T-cell (primary cell): Measurements from ENCODE around the gene ASIC3. TPM values are rescaled to one million over a fixed set of nuclear protein-coding genes. Genes with fewer than 3 reads are reported as not detected.

Experiments
- ATAC-seq, 4 experiments: fragments of 200-7000 bp in 3 of 4; fragments of 150-1000 bp in 1 of 4; cut with Tn5 transposase; replicated peaks in 1 of 4; 1 replicate in 3 of 4; 2 replicates in 1 of 4; pipeline ENCODE4 v1.10.0; 2021; ENCODE audit warnings: moderate library complexity in 3 of 4, mild to moderate bottlenecking in 2 of 4, moderate number of reproducible peaks in 1 of 4
- CTCF ChIA-PET, 2 donors: fragments of 300-600 bp; sonication (Branson Sonifier 250); formaldehyde crosslinking; loops; one replicate each; lab custom pipeline; 2022; ENCODE audit warnings: antibody characterized with exemption in 2 of 2; lab: Charles Lee
- POLR2A ChIA-PET, 2 donors: fragments of 300-600 bp; sonication (Branson Sonifier 250); formaldehyde crosslinking; loops; one replicate each; lab custom pipeline; 2022; ENCODE audit warnings: antibody characterized with exemption in 2 of 2; lab: Charles Lee
- DNase-seq, 35 experiments: peaks; one replicate each; pipeline versions ENCODE4 v3.0.0 to v3.0.0-alpha.2; 2013 to 2023
- H3K27ac ChIP-seq: one replicate; pipeline ENCODE4 v1.5.1; 2013; ENCODE audit warnings: low read length
- H3K27me3 ChIP-seq, 2 experiments: replicated peaks in 1 of 2; 1 replicate in 1 of 2; 2 replicates in 1 of 2; pipeline versions ENCODE4 v1.6.1 to v1.7.0; 2013; ENCODE audit warnings: low read length in 1 of 2, mixed read lengths in 1 of 2; ENCODE audit not compliant: control insufficient read depth in 2 of 2, insufficient read depth in 2 of 2; ENCODE audit errors: extremely low read depth in 1 of 2
- H3K36me3 ChIP-seq, 2 donors: 1 replicate in 1 of 2; 2 replicates in 1 of 2; pipeline versions ENCODE4 v1.6.1 to v1.7.0; 2013; ENCODE audit warnings: low read length in 1 of 2; ENCODE audit not compliant: control insufficient read depth in 2 of 2, insufficient read depth in 1 of 2; ENCODE audit errors: extremely low read depth in 1 of 2
- H3K4me1 ChIP-seq, 2 experiments: 1 replicate in 1 of 2; 2 replicates in 1 of 2; pipeline versions ENCODE4 v1.6.1 to v1.7.0; 2013; ENCODE audit warnings: low read length in 2 of 2, mixed read lengths in 1 of 2; ENCODE audit not compliant: insufficient read depth in 2 of 2, control insufficient read depth in 1 of 2; ENCODE audit errors: extremely low read depth in 1 of 2
- H3K4me3 ChIP-seq, 2 donors: 1 replicate in 1 of 2; 2 replicates in 1 of 2; pipeline versions ENCODE4 v1.5.1 to v1.7.0; 2013; ENCODE audit warnings: mild to moderate bottlenecking in 2 of 2, low read length in 1 of 2, moderate library complexity in 1 of 2; ENCODE audit not compliant: control insufficient read depth in 1 of 2; ENCODE audit errors: extremely low read depth in 1 of 2
- H3K9me3 ChIP-seq: 2 replicates; pipeline ENCODE4 v1.7.0; 2013
- H3K27ac Mint-ChIP-seq, 2 donors: one replicate each; pipeline ENCODE4 v1.8.0; 2020 to 2021; ENCODE audit warnings: mild to moderate bottlenecking in 2 of 2, mixed read lengths in 2 of 2
- H3K27me3 Mint-ChIP-seq, 2 donors: one replicate each; pipeline ENCODE4 v1.8.0; 2021 to 2022; ENCODE audit warnings: mixed read lengths in 2 of 2
- H3K36me3 Mint-ChIP-seq: one replicate; pipeline ENCODE4 v1.8.0; 2021; ENCODE audit warnings: mixed read lengths
- H3K4me1 Mint-ChIP-seq, 3 donors: one replicate each; pipeline ENCODE4 v1.8.0; 2020 to 2022; ENCODE audit warnings: mixed read lengths in 3 of 3, mild to moderate bottlenecking in 1 of 3
- H3K4me3 Mint-ChIP-seq, 3 donors: one replicate each; pipeline ENCODE4 v1.8.0; 2020 to 2022; ENCODE audit warnings: mild to moderate bottlenecking in 3 of 3, mixed read lengths in 3 of 3, moderate library complexity in 3 of 3
- H3K9me3 Mint-ChIP-seq, 3 donors: one replicate each; pipeline ENCODE4 v1.8.0; 2020 to 2022; ENCODE audit warnings: mixed read lengths in 3 of 3
- WGBS: methylation state at CpG from one replicate; pipeline ENCODE4 v1.1.5; 2013; ENCODE audit warnings: missing lambda C conversion rate; ENCODE audit not compliant: insufficient coverage; 5-methylcytosine and 5-hydroxymethylcytosine counted together
- total RNA-seq, 35 experiments: library from RNA in 6 of 35; stranded (reverse) in 6 of 35; fragments of 120-200 nt in 1 of 35; gene quantifications; one replicate each; pipeline versions ENCODE4 v1.2.1 to v1.2.4 and lab custom pipeline; 2013 to 2026

Gene ASIC3
- total RNA-seq, 5 donors from 2014 or later (not counting 1 experiment from before 2014, with no cell fraction given): 9.8 to 16.0 (median 11.9) TPM

DNA sequence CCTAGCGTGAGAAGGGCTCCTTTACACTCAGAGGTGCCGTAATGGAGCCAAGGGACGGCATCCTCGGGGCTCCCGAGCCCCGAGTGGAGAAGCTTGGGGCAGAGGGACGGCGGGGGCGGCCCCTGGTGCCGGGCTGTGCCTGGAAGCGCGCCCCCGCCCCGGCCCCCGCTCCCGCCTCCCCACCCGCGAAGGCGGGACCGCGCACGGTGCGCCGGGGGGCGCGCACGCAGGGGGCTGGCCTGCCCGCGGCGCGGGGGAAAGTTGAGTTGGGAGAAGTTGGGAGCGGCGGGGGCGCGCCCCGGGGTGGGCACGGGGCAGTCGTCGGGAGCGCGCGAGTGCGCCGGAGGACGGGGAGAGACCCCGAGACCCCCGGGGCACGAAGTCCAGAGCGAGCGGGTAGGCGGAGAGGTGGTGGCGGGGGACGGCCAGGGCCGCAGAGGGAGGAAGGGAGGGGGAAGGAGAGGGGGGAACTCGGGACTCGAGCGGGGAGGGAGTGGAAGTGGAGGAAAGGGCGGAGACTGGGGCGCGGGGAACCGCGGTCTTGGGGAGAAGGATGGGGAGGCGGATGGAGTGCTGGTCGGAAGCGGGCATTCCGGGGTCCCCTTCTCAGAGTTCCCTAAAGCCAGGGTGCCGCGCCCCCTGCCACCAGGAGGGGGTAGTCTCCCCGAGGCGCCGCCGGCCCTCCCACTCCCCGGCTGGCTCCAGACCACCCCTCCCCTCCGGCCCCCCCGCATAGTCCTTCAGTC lies 11.2 kb downstream of the ASIC3 start, which contains the start of gene SLC4A2:
TSS of gene SLC4A2 (plus strand) at position 223 of the 746 bp plus-strand sequence. CDS start 2,399 bp downstream, outside the sequence.
- CTCF ChIA-PET: interaction anchor here in 1 of 2 donors (1.7 kb wide), 1 partner anchor 21 kb away, joined by 5 read pairs; the partner anchor contains the start of gene FASTK
- Histone ChIP-seq H3K27me3 (no peaks in the 10 kb centered on the region), H3K4me3 (peak within 1 kb of the TSS; percentile 77 to 85), H3K4me1 (peaks cover 26 to 51% of the 10 kb centered on the region in 2 experiments), H3K36me3 (peaks cover 0 to 6% of the 10 kb centered on the region in 2 donors), H3K27ac (peak within 1 kb of the TSS; percentile 94), H3K9me3 (no peaks in the 10 kb centered on the region)
- Mint-ChIP-seq H3K9me3 (no peaks in the 10 kb centered on the region), H3K27ac (peak within 1 kb of the TSS; percentile 95 to 96), H3K4me3 (peak within 1 kb of the TSS; percentile 90), H3K36me3 (peaks cover 2% of the 10 kb centered on the region), H3K27me3 (no peaks in the 10 kb centered on the region), H3K4me1 (peaks cover 32 to 43% (median 41%) of the 10 kb centered on the region in 3 donors)
- peak in 33 of 35 experiments; percentile 21 to 82 (median 54) for DNase-seq
- POLR2A ChIA-PET: no interaction called here
- ATAC-seq: peak in 3 of 4 experiments; percentile 12 to 21 (median 15)
- under 1% methylated on average over 52 of the region's 75 CpGs for WGBS

DNA sequence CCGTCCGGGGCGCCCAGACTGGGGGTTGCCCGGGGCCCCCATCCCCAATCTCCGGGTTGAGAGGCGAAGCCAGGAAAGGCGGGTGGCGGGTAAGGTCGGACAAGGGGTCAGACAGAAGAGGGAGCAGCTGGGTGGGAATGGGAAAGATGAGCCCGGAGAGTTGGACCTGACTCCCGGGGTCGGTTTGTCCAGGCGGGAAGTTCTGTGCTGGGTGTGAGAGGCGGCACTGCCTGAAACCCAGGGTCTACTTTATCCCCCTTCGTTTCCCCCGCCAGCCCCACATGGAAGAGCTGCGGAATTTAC lies 11.7 kb downstream of the ASIC3 start:
- Mint-ChIP-seq H3K9me3 (no peaks in the 10 kb centered on the region), H3K4me1 (peaks cover 32 to 43% (median 41%) of the 10 kb centered on the region in 3 donors), H3K4me3 (peak overlapping the region; percentile 82 to 90 (median 90)), H3K27ac (peak overlapping the region in 1 of 2 donors; percentile 39), H3K27me3 (no peaks in the 10 kb centered on the region), H3K36me3 (peaks cover under 1% of the 10 kb centered on the region)
- POLR2A ChIA-PET: no interaction called here
- Histone ChIP-seq H3K4me3 (peak overlapping the region; percentile 57 to 85), H3K27ac (peak overlapping the region; percentile 49), H3K36me3 (peaks cover 0 to 11% of the 10 kb centered on the region in 2 donors), H3K27me3 (no peaks in the 10 kb centered on the region), H3K9me3 (no peaks in the 10 kb centered on the region), H3K4me1 (peaks cover 26 to 51% of the 10 kb centered on the region in 2 experiments)
- 0% methylated on average over 3 of the region's 17 CpGs for WGBS
- CTCF ChIA-PET: no interaction called here
- ATAC-seq (no peak), DNase-seq (no peak)

- H3K4me3 Mint-ChIP-seq: peak overlapping the region; percentile 82 to 90 (median 90)
- H3K4me3 ChIP-seq: peak overlapping the region; percentile 57 to 85
- H3K9me3 ChIP-seq: no peaks in the 10 kb centered on the region
- H3K27ac Mint-ChIP-seq: peak overlapping the region; percentile 39 to 74
- CTCF ChIA-PET: interaction anchor here in 1 of 2 donors (0.6 kb wide), 1 partner anchor 9 kb away, joined by 3 read pairs; no protein-coding TSS in a partner anchor
- peak overlapping the region; percentile 49 for H3K27ac ChIP-seq
- H3K4me1 Mint-ChIP-seq: peaks cover 32 to 43% (median 41%) of the 10 kb centered on the region in 3 donors
- H3K36me3 Mint-ChIP-seq: peaks cover 6% of the 10 kb centered on the region
- DNase-seq: peak in 1 of 35 experiments; percentile 14
- H3K36me3 ChIP-seq: peaks cover 0 to 17% of the 10 kb centered on the region in 2 donors
- no peaks in the 10 kb centered on the region for H3K27me3 Mint-ChIP-seq
- ATAC-seq: no peak
- no peaks in the 10 kb centered on the region for H3K9me3 Mint-ChIP-seq
- no peaks in the 10 kb centered on the region for H3K27me3 ChIP-seq
- 54% methylated on average over 5 of the region's 21 CpGs for WGBS
- POLR2A ChIA-PET: no interaction called here
- H3K4me1 ChIP-seq: peaks cover 26 to 51% of the 10 kb centered on the region in 2 experiments
These were observed 12.3 kb downstream of the ASIC3 start for GRCh38 chr7:151060416-151061212.

DNA sequence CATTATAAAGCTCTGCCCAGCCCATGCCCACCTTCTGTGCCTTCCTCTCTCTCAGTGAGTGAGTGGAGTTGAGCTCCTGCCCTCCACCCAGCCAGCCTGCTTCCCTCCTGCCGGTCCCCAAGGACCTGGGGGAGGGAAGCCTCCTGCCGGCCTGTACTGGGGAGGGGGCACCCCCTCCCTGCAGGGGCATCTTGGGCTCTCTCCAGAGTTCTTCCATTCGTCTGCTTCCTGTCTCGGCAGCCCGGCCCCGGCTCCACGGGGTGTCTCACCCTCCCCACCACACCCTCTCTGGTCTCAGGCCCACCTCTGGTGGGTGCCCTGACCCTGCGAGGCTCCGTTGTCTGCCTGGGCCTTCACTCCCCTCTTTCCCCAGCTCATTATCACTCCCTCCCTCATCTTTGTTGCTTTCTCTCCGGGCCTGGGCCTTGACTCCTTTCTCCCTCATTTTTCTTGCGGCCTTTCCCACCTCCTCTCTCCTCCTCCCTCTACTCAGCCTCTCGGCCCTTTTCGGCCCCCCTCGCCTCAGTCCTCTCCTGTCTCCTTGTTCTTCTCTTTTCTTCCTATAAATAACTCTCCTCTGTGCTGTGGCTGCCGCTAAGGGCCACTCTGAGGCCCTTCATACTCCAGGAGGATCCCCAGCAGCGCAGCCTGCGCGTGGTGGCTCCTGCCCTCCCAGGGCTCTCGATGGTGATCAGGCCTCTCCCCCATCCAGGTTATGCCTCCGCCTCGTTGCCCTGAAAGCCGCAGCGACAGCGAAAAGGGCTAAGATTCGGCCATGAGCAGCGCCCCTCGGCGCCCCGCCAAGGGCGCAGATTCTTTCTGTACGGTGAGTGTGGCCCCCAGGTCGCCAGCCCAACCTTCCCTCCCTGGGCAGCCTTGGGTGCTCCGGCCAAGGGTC lies 13.1 kb downstream of the ASIC3 start:
- 93% methylated on average over 30 of the region's 33 CpGs for WGBS
- peak overlapping the region in 1 of 2 donors; percentile 55 for H3K27ac Mint-ChIP-seq
- H3K4me3 ChIP-seq: no peak overlapping the region
- ChIA-PET POLR2A (no interaction called here), CTCF (interaction anchor here in 1 of 2 donors (0.6 kb wide), 1 partner anchor 8 kb away, joined by 3 read pairs; no protein-coding TSS in a partner anchor)
- peaks cover 30 to 41% (median 40%) of the 10 kb centered on the region in 3 donors for H3K4me1 Mint-ChIP-seq
- peak overlapping the region; percentile 25 to 90 (median 47) for H3K4me3 Mint-ChIP-seq
- peaks cover under 1 to 21% of the 10 kb centered on the region in 2 donors for H3K36me3 ChIP-seq
- H3K27me3 ChIP-seq: no peaks in the 10 kb centered on the region
- peaks cover 6% of the 10 kb centered on the region for H3K36me3 Mint-ChIP-seq
- no peaks in the 10 kb centered on the region for H3K9me3 ChIP-seq
- DNase-seq (no peak), ATAC-seq (no peak)
- H3K4me1 ChIP-seq: peaks cover 26 to 51% of the 10 kb centered on the region in 2 experiments
- H3K27me3 Mint-ChIP-seq: no peaks in the 10 kb centered on the region
- H3K9me3 Mint-ChIP-seq: no peaks in the 10 kb centered on the region
- no peak overlapping the region for H3K27ac ChIP-seq

GRCh38 chr7:151062111-151062398 lies 13.7 kb downstream of the ASIC3 start:
- Histone ChIP-seq H3K9me3 (no peaks in the 10 kb centered on the region), H3K4me3 (no peak overlapping the region), H3K36me3 (peaks cover 3 to 27% of the 10 kb centered on the region in 2 donors), H3K27ac (no peak overlapping the region), H3K27me3 (no peaks in the 10 kb centered on the region), H3K4me1 (peaks cover 22 to 46% of the 10 kb centered on the region in 2 experiments)
- Mint-ChIP-seq H3K9me3 (no peaks in the 10 kb centered on the region), H3K27me3 (no peaks in the 10 kb centered on the region), H3K4me3 (peak overlapping the region in 2 of 3 donors; percentile 47 to 90), H3K4me1 (peaks cover 28 to 35% (median 34%) of the 10 kb centered on the region in 3 donors), H3K27ac (no peak overlapping the region), H3K36me3 (peaks cover 8% of the 10 kb centered on the region)
- WGBS: 97% methylated on average over 9 of the region's 11 CpGs
- no peak for DNase-seq
- CTCF ChIA-PET: no interaction called here
- POLR2A ChIA-PET: no interaction called here
- ATAC-seq: no peak
